Endothelial cell (in vitro differentiated cells): ENCODE measurements around the gene TWNK. TPM values are rescaled to one million over a fixed set of nuclear protein-coding genes. Genes with fewer than 3 reads are reported as not detected.
A peak's percentile ranks its signal among the peaks of the same experiment; 100 is the strongest.

Experiments used
- DNase-seq: peaks from one replicate; pipeline ENCODE4 v3.0.0; 2021; ENCODE audit warnings: low spot score
- H3K27ac Mint-ChIP-seq: one replicate; pipeline ENCODE4 v1.8.0; 2021; ENCODE audit warnings: mixed read lengths, inconsistent platforms; ENCODE audit not compliant: unreplicated experiment
- H3K27me3 Mint-ChIP-seq: one replicate; pipeline ENCODE4 v1.8.0; 2021; ENCODE audit warnings: mild to moderate bottlenecking, moderate library complexity, mixed read lengths, inconsistent platforms; ENCODE audit not compliant: unreplicated experiment
- H3K36me3 Mint-ChIP-seq: one replicate; pipeline ENCODE4 v1.8.0; 2021; ENCODE audit warnings: mild to moderate bottlenecking, low read depth, mixed read lengths, inconsistent platforms; ENCODE audit not compliant: unreplicated experiment
- H3K4me1 Mint-ChIP-seq: one replicate; pipeline ENCODE4 v1.8.0; 2021; ENCODE audit warnings: mild to moderate bottlenecking, mixed read lengths, inconsistent platforms; ENCODE audit not compliant: unreplicated experiment
- H3K4me3 Mint-ChIP-seq: one replicate; pipeline ENCODE4 v1.8.0; 2021; ENCODE audit warnings: mild to moderate bottlenecking, mixed read lengths, inconsistent platforms; ENCODE audit not compliant: unreplicated experiment
- H3K9me3 Mint-ChIP-seq: one replicate; pipeline ENCODE4 v1.8.0; 2021; ENCODE audit warnings: mixed read lengths, inconsistent platforms; ENCODE audit not compliant: unreplicated experiment
- CTCF ChIP-seq: fragments of 200-600 bp; sonication (generic); IDR thresholded peaks from one replicate; pipeline ENCODE4 v1.5.0; 2021; ENCODE audit warnings: antibody characterized with exemption; ENCODE audit not compliant: unreplicated experiment
- total RNA-seq: library from RNA; stranded (reverse); fragmentation: NEBNext Ultra II Directional; extraction: Animal tissue kit (Norgen Biotek cat#: 25700); gene quantifications from one replicate; pipeline ENCODE4 v1.2.1, GENCODE V29; 2021; ENCODE audit not compliant: unreplicated experiment

The TWNK gene
- total RNA-seq, 1 donor from 2014 or later: 10.5 TPM

DNA sequence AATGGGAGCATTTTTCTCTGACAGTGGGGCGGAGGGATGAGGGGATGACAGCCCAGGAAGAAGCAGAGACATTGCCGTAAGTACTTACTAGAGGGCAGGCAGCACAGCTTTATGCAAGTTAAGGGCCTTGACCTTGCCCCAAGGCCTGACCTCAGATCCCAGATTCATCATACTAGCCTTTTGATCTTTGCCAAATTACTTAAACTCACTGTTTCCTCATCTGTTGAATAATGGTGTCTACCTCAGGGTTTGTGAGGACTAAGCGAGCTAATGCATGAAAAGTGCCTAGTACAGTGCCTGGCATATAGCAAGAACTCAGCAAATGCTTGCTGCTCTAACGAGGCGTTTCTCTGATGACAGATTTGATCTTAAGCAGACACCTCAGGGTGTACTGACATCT, 21.5 kb upstream of the TWNK start:
- no peak overlapping the region for H3K27ac Mint-ChIP-seq
- H3K27me3 Mint-ChIP-seq: peaks cover 5% of the 10 kb centered on the region
- H3K4me3 Mint-ChIP-seq: no peak overlapping the region
- no peaks in the 10 kb centered on the region for H3K9me3 Mint-ChIP-seq
- peaks cover 6% of the 10 kb centered on the region for H3K36me3 Mint-ChIP-seq
- no peak for TF ChIP-seq CTCF
- no peak for DNase-seq
- H3K4me1 Mint-ChIP-seq: peaks cover 13% of the 10 kb centered on the region

DNA sequence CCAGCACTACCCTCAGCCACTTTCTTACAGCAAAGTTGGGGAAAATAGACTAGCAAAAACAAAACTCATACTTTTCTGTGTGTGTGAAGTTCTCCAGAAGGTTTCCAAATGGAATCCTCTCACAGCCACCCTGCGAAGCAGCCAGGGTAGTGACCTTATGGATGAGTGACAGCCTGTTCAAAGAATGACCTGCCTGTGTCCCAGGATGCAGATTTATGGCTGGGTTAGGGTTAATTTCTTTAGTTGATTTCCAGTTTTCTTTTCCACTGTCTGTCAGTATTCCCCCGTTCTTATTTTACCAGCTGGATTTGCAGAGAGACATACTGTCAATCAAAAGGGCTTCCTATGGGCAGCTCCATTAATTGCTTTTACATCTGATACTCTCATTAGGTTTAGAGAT, 20.5 kb upstream of the TWNK start:
- no peak for DNase-seq
- Mint-ChIP-seq H3K36me3 (peaks cover 6% of the 10 kb centered on the region), H3K27ac (no peak overlapping the region), H3K27me3 (peaks cover 9% of the 10 kb centered on the region), H3K4me3 (no peak overlapping the region), H3K9me3 (no peaks in the 10 kb centered on the region), H3K4me1 (peaks cover 14% of the 10 kb centered on the region)
- no peak for TF ChIP-seq CTCF

DNA sequence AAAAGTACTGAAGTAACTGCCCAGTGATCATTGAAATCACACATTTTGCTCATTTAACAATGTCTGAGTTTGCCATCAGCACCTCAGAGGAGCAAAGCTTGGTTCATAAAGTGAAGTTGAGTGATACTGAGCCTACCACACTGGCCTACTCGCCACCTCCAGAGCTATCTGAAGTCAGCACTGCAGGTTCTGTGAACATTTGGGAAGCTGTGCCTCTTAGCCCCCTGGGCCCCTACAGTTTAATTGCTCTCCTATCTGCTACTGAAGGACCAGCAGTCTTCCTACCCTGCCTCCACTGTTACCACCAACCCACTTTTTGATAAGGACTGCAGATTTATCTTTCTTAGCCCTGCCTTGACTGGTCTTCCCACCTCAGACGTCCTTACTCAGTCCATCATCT, 20.0 kb upstream of the TWNK start:
- H3K4me1 Mint-ChIP-seq: peaks cover 14% of the 10 kb centered on the region
- TF ChIP-seq CTCF: no peak
- no peak for DNase-seq
- H3K27me3 Mint-ChIP-seq: peaks cover 11% of the 10 kb centered on the region
- no peaks in the 10 kb centered on the region for H3K9me3 Mint-ChIP-seq
- no peak overlapping the region for H3K4me3 Mint-ChIP-seq
- H3K27ac Mint-ChIP-seq: no peak overlapping the region
- H3K36me3 Mint-ChIP-seq: peaks cover 6% of the 10 kb centered on the region

GRCh38 chr10:100968062-100968736, 19.1 kb upstream of the TWNK start:
- Mint-ChIP-seq H3K36me3 (no peaks in the 10 kb centered on the region), H3K27me3 (peaks cover 14% of the 10 kb centered on the region), H3K9me3 (no peaks in the 10 kb centered on the region), H3K4me3 (peak overlapping the region; percentile 76), H3K4me1 (peaks cover 14% of the 10 kb centered on the region), H3K27ac (peak overlapping the region; percentile 59)
- DNase-seq: no peak
- no peak for TF ChIP-seq CTCF

DNA sequence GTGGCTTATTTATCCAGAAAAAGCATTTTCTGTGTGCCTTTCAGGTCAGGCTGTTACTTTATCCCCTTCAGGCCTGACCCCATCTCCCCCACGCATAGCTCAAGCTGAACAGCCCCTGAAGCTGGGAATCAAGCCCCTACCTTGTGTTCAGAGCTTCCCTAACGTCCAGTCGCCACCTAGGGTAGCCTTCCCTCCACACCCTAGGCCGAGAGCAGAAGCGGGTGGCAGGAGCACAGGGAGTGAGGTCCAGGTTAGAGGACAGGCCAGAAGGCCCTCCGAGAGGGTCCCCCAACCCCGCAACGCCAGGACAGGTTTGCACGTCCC, 18.5 kb upstream of the TWNK start:
- Mint-ChIP-seq H3K9me3 (no peaks in the 10 kb centered on the region), H3K27me3 (peaks cover 14% of the 10 kb centered on the region), H3K36me3 (no peaks in the 10 kb centered on the region), H3K4me3 (peak overlapping the region; percentile 69), H3K27ac (no peak overlapping the region), H3K4me1 (peaks cover 14% of the 10 kb centered on the region)
- no peak for DNase-seq
- TF ChIP-seq CTCF: no peak
